Immature natural killer cell (primary cell): ENCODE measurements around the gene PNMA8B. TPM values are rescaled to one million over a fixed set of nuclear protein-coding genes. Genes with fewer than 3 reads are reported as not detected.
A peak's percentile ranks its signal among the peaks of the same experiment; 100 is the strongest.
"Not testable (repeated sequence)": the region's sequence is repeated elsewhere in the genome, so short reads cannot be mapped to it uniquely, and the experiment has no call there.

ENCODE experiments used
- DNase-seq, 3 donors: peaks; one replicate each; pipeline ENCODE4 v3.0.0; 2022; ENCODE audit warnings: mixed read lengths in 1 of 3
- H3K27ac Mint-ChIP-seq, 6 donors: one replicate each; pipeline ENCODE4 v1.8.0; 2020; ENCODE audit warnings: mixed read lengths in 6 of 6, mild to moderate bottlenecking in 5 of 6, inconsistent platforms in 4 of 6, moderate library complexity in 3 of 6
- H3K27me3 Mint-ChIP-seq, 3 donors: one replicate each; pipeline ENCODE4 v1.8.0; 2020 to 2021; ENCODE audit warnings: low read depth in 3 of 3, mild to moderate bottlenecking in 3 of 3, mixed read lengths in 3 of 3, moderate library complexity in 3 of 3, inconsistent platforms in 1 of 3
- H3K36me3 Mint-ChIP-seq, 3 donors: one replicate each; pipeline ENCODE4 v1.8.0; 2020; ENCODE audit warnings: mixed read lengths in 3 of 3, inconsistent platforms in 2 of 3, mild to moderate bottlenecking in 2 of 3
- H3K4me1 Mint-ChIP-seq, 2 donors: one replicate each; pipeline ENCODE4 v1.8.0; 2020; ENCODE audit warnings: inconsistent platforms in 2 of 2, mild to moderate bottlenecking in 2 of 2, mixed read lengths in 2 of 2, moderate library complexity in 1 of 2
- H3K4me3 Mint-ChIP-seq, 5 donors: one replicate each; pipeline ENCODE4 v1.8.0; 2020; ENCODE audit warnings: mild to moderate bottlenecking in 5 of 5, mixed read lengths in 5 of 5, inconsistent platforms in 3 of 5, moderate library complexity in 3 of 5
- H3K9me3 Mint-ChIP-seq, 6 donors: one replicate each; pipeline ENCODE4 v1.8.0; 2020; ENCODE audit warnings: mild to moderate bottlenecking in 6 of 6, mixed read lengths in 6 of 6, inconsistent platforms in 4 of 6, moderate library complexity in 3 of 6
- polyA plus RNA-seq, 3 donors: library from polyadenylated mRNA; unstranded; fragments of 300-500 nt; fragmentation: Illumina TruSeq; gene quantifications; one replicate each; pipeline ENCODE4 v1.2.3, GENCODE V29; 2021

PNMA8B gene
- polyA plus RNA-seq: not detected

- DNase-seq: no peak
- Mint-ChIP-seq H3K36me3 (no peaks in the 10 kb centered on the region), H3K9me3 (no peaks in the 10 kb centered on the region), H3K27me3 (peaks cover 9 to 15% (median 13%) of the 10 kb centered on the region in 3 donors), H3K4me1 (no peaks in the 10 kb centered on the region), H3K27ac (no peak within 1 kb of the TSS), H3K4me3 (peak within 1 kb of the TSS in 1 of 5 donors; percentile 46)
Observed at GRCh38 chr19:46495786-46496099, at the start of gene PNMA8B. PNMA8B (minus strand) TSS chr19:46495867; CDS start chr19:46495465, 402 bp downstream.

GRCh38 chr19:46544651-46545050, 49.0 kb upstream of the PNMA8B start:
- no peaks in the 10 kb centered on the region for H3K36me3 Mint-ChIP-seq
- no peaks in the 10 kb centered on the region for H3K9me3 Mint-ChIP-seq
- peaks cover 0 to 6% (median 2%) of the 10 kb centered on the region in 3 donors for H3K27me3 Mint-ChIP-seq
- no peak for DNase-seq
- H3K4me3 Mint-ChIP-seq: no peak overlapping the region
- H3K27ac Mint-ChIP-seq: no peak overlapping the region
- peaks cover 2 to 4% of the 10 kb centered on the region in 2 donors for H3K4me1 Mint-ChIP-seq

GRCh38 chr19:46542428-46543230, 47.0 kb upstream of the PNMA8B start:
- Mint-ChIP-seq H3K27me3 (peaks cover 0 to 11% (median 2%) of the 10 kb centered on the region in 3 donors), H3K4me3 (no peak overlapping the region), H3K36me3 (peaks cover 0 to 3% (median 0%) of the 10 kb centered on the region in 3 donors), H3K9me3 (no peaks in the 10 kb centered on the region), H3K4me1 (peaks cover 2 to 4% of the 10 kb centered on the region in 2 donors), H3K27ac (no peak overlapping the region)
- peak; percentile 51 to 63 (median 62) for DNase-seq

GRCh38 chr19:46537136-46538097, 41.8 kb upstream of the PNMA8B start:
- DNase-seq: peak; percentile 26 to 35 (median 30)
- Mint-ChIP-seq H3K27ac (no peak overlapping the region), H3K9me3 (no peaks in the 10 kb centered on the region), H3K36me3 (peaks cover 0 to 3% (median 0%) of the 10 kb centered on the region in 3 donors), H3K4me3 (no peak overlapping the region), H3K27me3 (peaks cover 0 to 9% (median 0%) of the 10 kb centered on the region in 3 donors), H3K4me1 (peaks cover under 1% of the 10 kb centered on the region in 2 donors)

GRCh38 chr19:46536391-46536790, 40.7 kb upstream of the PNMA8B start:
- Mint-ChIP-seq H3K9me3 (no peaks in the 10 kb centered on the region), H3K27ac (no peak overlapping the region), H3K36me3 (peaks cover 0 to 3% (median 0%) of the 10 kb centered on the region in 3 donors), H3K4me1 (no peaks in the 10 kb centered on the region), H3K4me3 (no peak overlapping the region), H3K27me3 (peaks cover 0 to 9% (median 1%) of the 10 kb centered on the region in 3 donors)
- no peak for DNase-seq

GRCh38 chr19:46533621-46534081, 38.0 kb upstream of the PNMA8B start:
- Mint-ChIP-seq H3K9me3 (no peaks in the 10 kb centered on the region), H3K27ac (no peak overlapping the region), H3K4me1 (peaks cover 9 to 10% of the 10 kb centered on the region in 2 donors)

GRCh38 chr19:46533078-46533620, 37.5 kb upstream of the PNMA8B start:
- DNase-seq: no peak
- peaks cover 9 to 10% of the 10 kb centered on the region in 2 donors for H3K4me1 Mint-ChIP-seq
- no peak overlapping the region for H3K4me3 Mint-ChIP-seq
- peaks cover 2 to 15% (median 7%) of the 10 kb centered on the region in 3 donors for H3K27me3 Mint-ChIP-seq
- no peaks in the 10 kb centered on the region for H3K36me3 Mint-ChIP-seq
- no peak overlapping the region for H3K27ac Mint-ChIP-seq
- H3K9me3 Mint-ChIP-seq: no peaks in the 10 kb centered on the region

More at GRCh38 chr19:46533621-46534081, 38.0 kb upstream of the PNMA8B start:
- Mint-ChIP-seq H3K27me3 (peaks cover under 1 to 16% (median 7%) of the 10 kb centered on the region in 3 donors), H3K4me3 (no peak overlapping the region), H3K36me3 (peaks cover 0 to 2% (median 0%) of the 10 kb centered on the region in 3 donors)
- no peak for DNase-seq

- no peak overlapping the region for H3K27ac Mint-ChIP-seq
- H3K4me3 Mint-ChIP-seq: no peak overlapping the region
- peaks cover 9 to 10% of the 10 kb centered on the region in 2 donors for H3K4me1 Mint-ChIP-seq
- peaks cover 3 to 12% (median 7%) of the 10 kb centered on the region in 3 donors for H3K27me3 Mint-ChIP-seq
- no peaks in the 10 kb centered on the region for H3K9me3 Mint-ChIP-seq
- H3K36me3 Mint-ChIP-seq: no peaks in the 10 kb centered on the region
- DNase-seq: no peak
Observed at GRCh38 chr19:46530636-46531035, 35.0 kb upstream of the PNMA8B start.

GRCh38 chr19:46529622-46530451, 34.2 kb upstream of the PNMA8B start:
- Mint-ChIP-seq H3K36me3 (no peaks in the 10 kb centered on the region), H3K27me3 (peaks cover 3 to 12% (median 7%) of the 10 kb centered on the region in 3 donors), H3K9me3 (no peaks in the 10 kb centered on the region), H3K27ac (no peak overlapping the region), H3K4me3 (no peak overlapping the region), H3K4me1 (peaks cover 9 to 10% of the 10 kb centered on the region in 2 donors)
- peak; percentile 47 to 63 (median 58) for DNase-seq

GRCh38 chr19:46528601-46529590, 33.2 kb upstream of the PNMA8B start:
- no peak for DNase-seq
- Mint-ChIP-seq H3K27ac (no peak overlapping the region), H3K4me1 (peaks cover 9 to 10% of the 10 kb centered on the region in 2 donors), H3K36me3 (no peaks in the 10 kb centered on the region), H3K4me3 (no peak overlapping the region), H3K9me3 (peaks cover 0 to 2% (median 0%) of the 10 kb centered on the region in 6 donors), H3K27me3 (peaks cover 3 to 14% (median 7%) of the 10 kb centered on the region in 3 donors)

- not testable (repeated sequence) for H3K36me3 Mint-ChIP-seq, H3K27ac Mint-ChIP-seq, DNase-seq, H3K9me3 Mint-ChIP-seq, H3K4me1 Mint-ChIP-seq, H3K4me3 Mint-ChIP-seq
- peaks cover 3 to 12% (median 6%) of the 10 kb centered on the region in 3 donors for H3K27me3 Mint-ChIP-seq
Observed at GRCh38 chr19:46526801-46527200, 31.1 kb upstream of the PNMA8B start.

- DNase-seq: no peak
- no peak overlapping the region for H3K4me3 Mint-ChIP-seq
- peaks cover 0 to 7% (median 5%) of the 10 kb centered on the region in 3 donors for H3K27me3 Mint-ChIP-seq
- no peak overlapping the region for H3K27ac Mint-ChIP-seq
- H3K36me3 Mint-ChIP-seq: no peaks in the 10 kb centered on the region
- H3K9me3 Mint-ChIP-seq: peaks cover 0 to 2% (median 0%) of the 10 kb centered on the region in 6 donors
- H3K4me1 Mint-ChIP-seq: peaks cover 0 to under 1% of the 10 kb centered on the region in 2 donors
Observed at GRCh38 chr19:46524308-46524707, 28.6 kb upstream of the PNMA8B start.
